HEK293 (cell line): ENCODE results near the gene GHITM.

Experiments used
- CTCF ChIA-PET: fragments of 350-600 bp; formaldehyde crosslinking; extraction: SDS; loops from one replicate; lab custom pipeline; 2021; ENCODE audit warnings: antibody characterized with exemption; lab: Yijun Ruan, JAX
- POLR2A ChIA-PET: fragments of 300-600 bp; formaldehyde crosslinking; extraction: SDS; loops from one replicate; lab custom pipeline; 2020; ENCODE audit warnings: antibody characterized with exemption, inconsistent platforms; lab: Yijun Ruan, JAX
- H3K27ac ChIP-seq: fragments of 200-500 bp; sonication (Bioruptor generic); 2 replicates; pipeline ENCODE4 v1.5.1; 2014; ENCODE audit warnings: low read depth, low read length, control low read depth, inconsistent platforms; ENCODE audit errors: extremely low read depth
- H3K36me3 ChIP-seq, 2 experiments: fragments of 200-500 bp in 1 of 2; sonication (Bioruptor generic) in 1 of 2; 1 replicate in 1 of 2; 2 replicates in 1 of 2; pipeline ENCODE4 v1.5.1; 2014 to 2017; ENCODE audit warnings: inconsistent platforms in 2 of 2, low read length in 2 of 2; ENCODE audit not compliant: control insufficient read depth in 2 of 2, insufficient read depth in 1 of 2
- H3K4me1 ChIP-seq: fragments of 200-500 bp; sonication (Bioruptor generic); 2 replicates; pipeline ENCODE4 v1.5.1; 2014; ENCODE audit warnings: mild to moderate bottlenecking, low read length, inconsistent platforms; ENCODE audit not compliant: control insufficient read depth, insufficient read depth
- H3K4me3 ChIP-seq: 2 replicates; pipeline ENCODE4 v1.5.1; 2011; ENCODE audit warnings: low read depth, mild to moderate bottlenecking, control low read depth, low read length, moderate library complexity
- H3K9me3 ChIP-seq: fragments of 200-500 bp; sonication (Bioruptor generic); 2 replicates; pipeline ENCODE4 v1.5.1; 2014; ENCODE audit warnings: low read depth, low read length, inconsistent platforms; ENCODE audit not compliant: control insufficient read depth, insufficient read depth
- ATF2 ChIP-seq: fragments of 450-650 bp; formaldehyde crosslinking; IDR thresholded peaks from 2 replicates; pipeline ENCODE4 v1.5.1; 2016; ENCODE audit warnings: missing biosample characterization, missing genetic modification characterization, low read depth
- BCL11A ChIP-seq: fragments of 450-650 bp; formaldehyde crosslinking; IDR thresholded peaks from 2 replicates; pipeline ENCODE4 v1.5.1; 2016; ENCODE audit warnings: low read depth, missing biosample characterization, missing genetic modification characterization
- HOXD13 ChIP-seq: sonication (generic); formaldehyde crosslinking; IDR thresholded peaks from 2 replicates; pipeline ENCODE4 v1.8.0; 2022; ENCODE audit warnings: missing genetic modification reagents, borderline replicate concordance
- REPIN1 ChIP-seq: fragments of 450-650 bp; formaldehyde crosslinking; IDR thresholded peaks from 2 replicates; pipeline ENCODE4 v1.5.1; 2017; ENCODE audit warnings: missing biosample characterization, missing genetic modification characterization, low read depth
- SCRT1 ChIP-seq: fragments of 450-650 bp; formaldehyde crosslinking; IDR thresholded peaks from 2 replicates; pipeline ENCODE4 v1.5.1; 2016; ENCODE audit warnings: missing biosample characterization, missing genetic modification characterization, borderline replicate concordance
- YY2 ChIP-seq: fragments of 450-650 bp; formaldehyde crosslinking; IDR thresholded peaks from 2 replicates; pipeline ENCODE4 v1.5.1; 2016; ENCODE audit warnings: missing biosample characterization, missing genetic modification characterization
- ZBTB49 ChIP-seq: fragments of 450-650 bp; formaldehyde crosslinking; IDR thresholded peaks from 2 replicates; pipeline ENCODE4 v1.5.1; 2016; ENCODE audit warnings: missing biosample characterization, missing genetic modification characterization, low read depth
- ZFP3 ChIP-seq: fragments of 450-650 bp; formaldehyde crosslinking; IDR thresholded peaks from 2 replicates; pipeline ENCODE4 v1.5.1; 2016; ENCODE audit warnings: low read depth, missing biosample characterization, missing genetic modification characterization
- ZFP41 ChIP-seq: fragments of 450-650 bp; formaldehyde crosslinking; IDR thresholded peaks from 2 replicates; pipeline ENCODE4 v1.5.1; 2016; ENCODE audit warnings: missing biosample characterization, missing genetic modification characterization, borderline replicate concordance
- ZNF114 ChIP-seq: fragments of 450-650 bp; formaldehyde crosslinking; IDR thresholded peaks from 2 replicates; pipeline ENCODE4 v1.5.0; 2017; ENCODE audit warnings: missing biosample characterization, missing genetic modification characterization
- ZNF248 ChIP-seq: fragments of 450-650 bp; formaldehyde crosslinking; IDR thresholded peaks from 2 replicates; pipeline ENCODE4 v1.5.1; 2017; ENCODE audit warnings: missing biosample characterization, missing genetic modification characterization
- ZNF311 ChIP-seq: fragments of 450-650 bp; formaldehyde crosslinking; IDR thresholded peaks from 2 replicates; pipeline ENCODE4 v1.5.1; 2017; ENCODE audit warnings: missing biosample characterization, missing genetic modification characterization, borderline replicate concordance
- ZNF354C ChIP-seq: fragments of 450-650 bp; formaldehyde crosslinking; IDR thresholded peaks from 2 replicates; pipeline ENCODE4 v1.5.1; 2016; ENCODE audit warnings: missing biosample characterization, missing genetic modification characterization, low read depth, borderline replicate concordance
- ZNF623 ChIP-seq: fragments of 450-650 bp; formaldehyde crosslinking; IDR thresholded peaks from 2 replicates; pipeline ENCODE4 v1.5.1; 2016; ENCODE audit warnings: missing biosample characterization, missing genetic modification characterization
- ZNF654 ChIP-seq: fragments of 450-650 bp; formaldehyde crosslinking; IDR thresholded peaks from 2 replicates; pipeline ENCODE4 v1.5.1; 2016; ENCODE audit warnings: low read depth, missing biosample characterization, missing genetic modification characterization
- ZNF670 ChIP-seq: fragments of 450-650 bp; formaldehyde crosslinking; IDR thresholded peaks from 2 replicates; pipeline ENCODE4 v1.5.1; 2016; ENCODE audit warnings: missing biosample characterization, missing genetic modification characterization, low read depth

Gene GHITM

DNA sequence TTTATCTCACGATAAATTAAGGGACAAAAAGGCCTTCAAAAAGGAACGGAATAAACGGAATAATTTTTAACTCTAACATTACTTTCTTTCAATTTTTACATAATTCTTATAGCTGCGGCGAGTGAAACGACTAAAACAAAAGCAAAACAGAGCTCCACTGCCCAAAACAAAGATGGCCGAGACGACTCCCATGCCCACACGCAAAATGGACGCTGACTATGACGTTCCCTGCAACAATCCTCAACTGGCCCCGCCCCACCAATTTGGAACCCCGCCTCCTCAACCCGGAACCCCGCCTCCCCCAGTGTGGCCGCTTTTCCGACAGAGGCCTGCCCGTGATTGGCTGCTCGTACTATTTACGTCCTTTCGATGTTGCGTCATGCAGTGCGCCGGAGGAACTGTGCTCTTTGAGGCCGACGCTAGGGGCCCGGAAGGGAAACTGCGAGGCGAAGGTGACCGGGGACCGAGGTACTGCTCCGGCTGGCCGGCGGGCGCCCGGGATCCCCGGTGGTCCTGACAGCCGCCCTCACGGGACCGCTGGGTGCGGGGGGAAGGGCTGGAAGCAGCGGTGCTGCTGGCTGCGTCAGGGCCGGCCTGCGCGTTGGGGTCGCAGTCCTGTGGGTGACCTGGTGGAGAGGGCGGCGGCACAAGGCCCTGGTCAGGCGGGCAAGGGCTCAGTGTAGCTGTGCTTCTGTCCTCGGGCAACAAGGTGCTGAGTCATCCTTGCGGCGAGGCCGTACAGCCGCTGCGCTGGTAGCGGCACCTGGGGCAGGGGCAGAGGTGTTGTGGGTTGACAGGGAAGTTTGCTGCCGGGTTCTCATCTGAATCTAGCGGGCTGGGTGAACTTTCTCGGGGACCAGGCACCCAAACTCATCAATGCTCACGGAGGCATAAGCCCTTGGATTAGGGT is at the start of gene GHITM (continued):
- no peak for TF ChIP-seq ZFP41 (tag by site-specific recombination)
- no peak for TF ChIP-seq ZFP3

- Histone ChIP-seq H3K27ac (no peak overlapping the region), H3K4me1 (no peaks in the 10 kb centered on the region), H3K4me3 (no peak overlapping the region), H3K36me3 (no peaks in the 10 kb centered on the region), H3K9me3 (no peaks in the 10 kb centered on the region)
- TF ChIP-seq BCL11A (no peak), ZBTB49 (tag by site-specific recombination) (no peak), ZNF248 (no peak), SCRT1 (tag by site-specific recombination) (no peak), HOXD13 (no peak), ZNF354C (tag by site-specific recombination) (no peak), ZNF311 (tag by site-specific recombination) (no peak)
- POLR2A ChIA-PET: no interaction called here
- CTCF ChIA-PET: interaction anchor here (1.2 kb wide), 1 partner anchor 20 kb away, joined by 3 read pairs; no protein-coding TSS in a partner anchor
Observed at GRCh38 chr10:84095811-84096497, 43.4 kb upstream of the GHITM start.

DNA sequence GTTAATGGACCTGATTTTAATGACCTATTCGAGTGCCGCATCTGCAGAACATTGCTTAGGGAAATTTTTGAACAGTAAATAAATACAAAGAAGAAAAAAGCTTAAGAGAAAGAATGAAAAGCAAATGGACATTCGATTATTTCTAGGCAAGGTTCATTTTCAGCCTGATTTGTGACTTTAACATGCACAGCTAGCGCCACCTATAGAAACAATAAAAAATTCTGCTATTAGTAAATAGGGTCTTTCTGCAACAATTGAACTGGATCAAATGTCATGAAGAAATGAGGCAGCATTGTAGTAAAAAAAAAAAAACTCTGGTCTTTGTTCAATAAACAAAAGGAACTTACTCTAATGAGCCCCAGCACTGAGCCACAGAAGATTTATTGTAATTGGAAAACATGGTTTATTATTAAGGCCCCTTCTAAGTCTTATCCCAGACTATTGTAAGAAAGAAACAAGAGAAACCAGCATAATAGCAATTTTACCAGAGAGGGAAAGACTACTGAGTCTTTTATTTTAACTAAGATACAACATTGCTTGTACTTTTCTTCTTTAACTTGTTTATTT is 41.4 kb upstream of the GHITM start:
- Histone ChIP-seq H3K36me3 (no peaks in the 10 kb centered on the region), H3K4me1 (no peaks in the 10 kb centered on the region), H3K27ac (no peak overlapping the region), H3K4me3 (no peak overlapping the region), H3K9me3 (no peaks in the 10 kb centered on the region)
- POLR2A ChIA-PET: no interaction called here
- no peak for TF ChIP-seq ZNF623 (tag by site-specific recombination)
- no peak for TF ChIP-seq ZNF114
- no peak for TF ChIP-seq REPIN1 (tag by site-specific recombination)
- TF ChIP-seq ZNF654 (tag by site-specific recombination): peak; percentile 40
- TF ChIP-seq YY2 (tag by site-specific recombination): no peak
- no peak for TF ChIP-seq ZNF670
- TF ChIP-seq ATF2 (tag by site-specific recombination): no peak
- CTCF ChIA-PET: interaction anchor here (0.6 to 1.2 kb wide), 7 partner anchors 16 to 1098 kb away, joined by 3 to 4 read pairs (median 3); no protein-coding TSS in a partner anchor
